Right lobe of liver (tissue), 4 donors: ENCODE measurements around the gene USP30.
"Not testable (repeated sequence)": the region's sequence is repeated elsewhere in the genome, so short reads cannot be mapped to it uniquely, and the experiment has no call there.

ENCODE experiments used
- POLR2A ChIP-seq: fragments of 450-650 bp; IDR thresholded peaks from one replicate; pipeline ENCODE4 v1.6.1; 2017; ENCODE audit warnings: antibody characterized with exemption, mild to moderate bottlenecking
- TF ChIP-seq, protein P1 (sequence below), 4 donors: fragments of 200-600 bp in 3 of 4; fragments of 450-650 bp in 1 of 4; IDR thresholded peaks; one replicate each; pipeline versions ENCODE4 v1.5.1 to v1.8.0; 2016 to 2022; ENCODE audit warnings: antibody characterized with exemption in 4 of 4, mild to moderate bottlenecking in 2 of 4
- donor health status: DM: no; HTN: no; CAD: no.
- donor health status: DM: no; HTN: no; CAD: no.
- donor health status: DM: no; HTN: yes; CAD: no.

DNA sequence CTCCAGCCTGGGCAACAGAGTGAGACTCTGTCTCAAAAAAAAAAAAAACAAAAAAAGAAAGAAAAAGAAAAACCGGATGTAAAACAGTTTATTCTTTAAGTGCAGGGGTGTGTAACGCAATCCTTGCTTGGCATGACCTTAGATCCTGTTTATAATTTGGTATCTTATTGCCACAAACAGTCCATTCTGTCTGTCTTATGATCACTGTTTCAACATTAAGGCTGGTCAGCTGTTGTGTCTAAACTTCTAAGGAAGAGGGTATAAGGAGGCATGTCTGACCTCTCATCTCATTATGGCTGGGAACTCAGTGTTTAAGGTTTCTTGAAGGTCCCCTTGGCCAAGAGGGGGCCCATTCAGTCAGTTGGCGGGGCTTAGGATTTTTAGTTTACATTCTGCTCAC, 3.7 kb upstream of the USP30 start:
- TF ChIP-seq, protein P1, sequence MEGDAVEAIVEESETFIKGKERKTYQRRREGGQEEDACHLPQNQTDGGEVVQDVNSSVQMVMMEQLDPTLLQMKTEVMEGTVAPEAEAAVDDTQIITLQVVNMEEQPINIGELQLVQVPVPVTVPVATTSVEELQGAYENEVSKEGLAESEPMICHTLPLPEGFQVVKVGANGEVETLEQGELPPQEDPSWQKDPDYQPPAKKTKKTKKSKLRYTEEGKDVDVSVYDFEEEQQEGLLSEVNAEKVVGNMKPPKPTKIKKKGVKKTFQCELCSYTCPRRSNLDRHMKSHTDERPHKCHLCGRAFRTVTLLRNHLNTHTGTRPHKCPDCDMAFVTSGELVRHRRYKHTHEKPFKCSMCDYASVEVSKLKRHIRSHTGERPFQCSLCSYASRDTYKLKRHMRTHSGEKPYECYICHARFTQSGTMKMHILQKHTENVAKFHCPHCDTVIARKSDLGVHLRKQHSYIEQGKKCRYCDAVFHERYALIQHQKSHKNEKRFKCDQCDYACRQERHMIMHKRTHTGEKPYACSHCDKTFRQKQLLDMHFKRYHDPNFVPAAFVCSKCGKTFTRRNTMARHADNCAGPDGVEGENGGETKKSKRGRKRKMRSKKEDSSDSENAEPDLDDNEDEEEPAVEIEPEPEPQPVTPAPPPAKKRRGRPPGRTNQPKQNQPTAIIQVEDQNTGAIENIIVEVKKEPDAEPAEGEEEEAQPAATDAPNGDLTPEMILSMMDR (IDR thresholded peaks at IDR 0.05): not testable (repeated sequence)
- TF ChIP-seq POLR2A: not testable (repeated sequence)
